Endodermal cell (in vitro differentiated cells): ENCODE results near the gene ATE1. TPM values are rescaled to one million over a fixed set of nuclear protein-coding genes. Genes with fewer than 3 reads are reported as not detected.
"Not testable (repeated sequence)": the region's sequence is repeated elsewhere in the genome, so short reads cannot be mapped to it uniquely, and the experiment has no call there.

ENCODE experiments used
- DNase-seq: peaks from one replicate; pipeline ENCODE4 v3.0.0-alpha.2; 2017
- H3K27ac ChIP-seq: 2 replicates; pipeline ENCODE4 v1.5.1; 2013; ENCODE audit warnings: mild to moderate bottlenecking, low read depth, low read length, moderate library complexity
- H3K27me3 ChIP-seq: 2 replicates; pipeline ENCODE4 v1.6.1; 2013; ENCODE audit warnings: mild to moderate bottlenecking, low read length, moderate library complexity; ENCODE audit not compliant: insufficient read depth, control insufficient read depth, poor library complexity, severe bottlenecking
- H3K36me3 ChIP-seq: 2 replicates; pipeline ENCODE4 v1.7.0; 2013; ENCODE audit warnings: mild to moderate bottlenecking, low read length, moderate library complexity; ENCODE audit not compliant: control insufficient read depth, insufficient read depth
- H3K4me1 ChIP-seq: one replicate; pipeline ENCODE4 v1.7.0; 2013; ENCODE audit warnings: low read length; ENCODE audit not compliant: control insufficient read depth, insufficient read depth
- H3K4me3 ChIP-seq: 2 replicates; pipeline ENCODE4 v1.5.1; 2013; ENCODE audit warnings: mild to moderate bottlenecking, low read length, moderate library complexity
- H3K9ac ChIP-seq: 2 replicates; pipeline ENCODE4 v1.6.1; 2013; ENCODE audit warnings: mild to moderate bottlenecking, low read length, moderate library complexity; ENCODE audit not compliant: poor library complexity, severe bottlenecking; ENCODE audit errors: extremely low read depth
- H3K9me3 ChIP-seq: 2 replicates; pipeline ENCODE4 v1.6.1; 2013; ENCODE audit warnings: mild to moderate bottlenecking, low read length, moderate library complexity; ENCODE audit not compliant: control insufficient read depth
- H3K27ac Mint-ChIP-seq: 2 replicates; pipeline ENCODE4 v1.8.0; 2020; ENCODE audit warnings: mixed read lengths
- H3K27me3 Mint-ChIP-seq: 2 replicates; pipeline ENCODE4 v1.8.0; 2021; ENCODE audit warnings: mild to moderate bottlenecking, mixed read lengths; ENCODE audit not compliant: insufficient read depth
- H3K36me3 Mint-ChIP-seq: 2 replicates; pipeline ENCODE4 v1.8.0; 2020; ENCODE audit warnings: low read depth, mixed read lengths
- H3K4me1 Mint-ChIP-seq: 2 replicates; pipeline ENCODE4 v1.8.0; 2020; ENCODE audit warnings: mixed read lengths
- H3K4me3 Mint-ChIP-seq: 2 replicates; pipeline ENCODE4 v1.8.0; 2020; ENCODE audit warnings: mild to moderate bottlenecking, moderate library complexity, mixed read lengths
- H3K9me3 Mint-ChIP-seq: 2 replicates; pipeline ENCODE4 v1.8.0; 2020; ENCODE audit warnings: mild to moderate bottlenecking, mixed read lengths
- CTCF ChIP-seq: fragments of 200-600 bp; sonication (generic); conservative IDR thresholded peaks from 2 replicates; pipeline ENCODE4 v1.5.0; 2021; ENCODE audit warnings: antibody characterized with exemption, mild to moderate bottlenecking
- WGBS, 2 experiments: methylation state at CpG; one replicate each; pipeline versions ENCODE4 v1.1.5 to v1.1.7; 2013; ENCODE audit warnings: missing lambda C conversion rate in 2 of 2, mixed read lengths in 1 of 2; ENCODE audit not compliant: insufficient coverage in 1 of 2, insufficient read length in 1 of 2; 5-methylcytosine and 5-hydroxymethylcytosine counted together
- total RNA-seq, 2 donors: library from RNA; stranded (reverse); fragmentation: NEBNext Ultra II Directional in 1 of 2; extraction: Animal tissue kit (Norgen Biotek cat#: 25700) in 1 of 2; gene quantifications; 2 replicates in 1 of 2; 3 replicates in 1 of 2; pipeline ENCODE4 v1.2.1, GENCODE V29; 2021

Gene ATE1
- total RNA-seq, 2 donors from 2014 or later: 31.2 to 32.2 TPM

DNA sequence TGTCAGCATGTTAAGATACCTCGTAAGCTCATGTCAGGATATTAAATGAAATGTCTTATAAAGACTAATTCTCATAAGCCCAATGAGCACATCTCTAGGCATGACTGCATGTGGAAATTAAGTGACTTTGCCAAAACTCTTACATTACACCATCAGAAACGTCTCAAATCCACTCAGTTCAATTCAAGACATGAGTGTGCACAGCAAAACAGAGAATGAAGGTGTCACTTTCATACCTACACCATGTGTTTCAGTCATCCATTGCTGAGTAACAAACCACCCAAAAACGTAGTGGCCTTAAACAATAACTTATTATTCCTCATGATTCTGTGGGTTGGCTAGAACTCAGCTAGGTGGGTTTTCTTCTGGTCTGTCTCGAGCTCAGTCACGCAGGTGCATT, 99.8 kb downstream of the ATE1 start:
- H3K36me3 Mint-ChIP-seq: peaks cover 51% of the 10 kb centered on the region
- no peak overlapping the region for H3K4me3 Mint-ChIP-seq
- Histone ChIP-seq H3K27ac (no peak overlapping the region), H3K9me3 (no peaks in the 10 kb centered on the region), H3K4me1 (no peaks in the 10 kb centered on the region), H3K9ac (no peak overlapping the region), H3K4me3 (no peak overlapping the region), H3K27me3 (no peaks in the 10 kb centered on the region), H3K36me3 (peaks cover 21% of the 10 kb centered on the region)
- H3K4me1 Mint-ChIP-seq: peaks cover 2% of the 10 kb centered on the region
- TF ChIP-seq CTCF: no peak
- WGBS, 2 experiments: 94 to 100% methylated on average over 5 of the region's 5 CpGs
- no peak for DNase-seq
- no peaks in the 10 kb centered on the region for H3K27me3 Mint-ChIP-seq
- H3K9me3 Mint-ChIP-seq: no peaks in the 10 kb centered on the region
- H3K27ac Mint-ChIP-seq: no peak overlapping the region

- H3K27me3 ChIP-seq, H3K4me3 ChIP-seq, H3K27me3 Mint-ChIP-seq, H3K27ac Mint-ChIP-seq, H3K4me1 Mint-ChIP-seq, H3K27ac ChIP-seq, H3K9me3 ChIP-seq, H3K9ac ChIP-seq, H3K4me3 Mint-ChIP-seq, DNase-seq, H3K9me3 Mint-ChIP-seq, H3K4me1 ChIP-seq: not testable (repeated sequence)
- peaks cover 24% of the 10 kb centered on the region for H3K36me3 ChIP-seq
- WGBS, 2 experiments: 94 to 95% methylated on average over 5 of the region's 5 CpGs
- peaks cover 41% of the 10 kb centered on the region for H3K36me3 Mint-ChIP-seq
These were observed 101.1 kb downstream of the ATE1 start for GRCh38 chr10:121826773-121827172.

DNA sequence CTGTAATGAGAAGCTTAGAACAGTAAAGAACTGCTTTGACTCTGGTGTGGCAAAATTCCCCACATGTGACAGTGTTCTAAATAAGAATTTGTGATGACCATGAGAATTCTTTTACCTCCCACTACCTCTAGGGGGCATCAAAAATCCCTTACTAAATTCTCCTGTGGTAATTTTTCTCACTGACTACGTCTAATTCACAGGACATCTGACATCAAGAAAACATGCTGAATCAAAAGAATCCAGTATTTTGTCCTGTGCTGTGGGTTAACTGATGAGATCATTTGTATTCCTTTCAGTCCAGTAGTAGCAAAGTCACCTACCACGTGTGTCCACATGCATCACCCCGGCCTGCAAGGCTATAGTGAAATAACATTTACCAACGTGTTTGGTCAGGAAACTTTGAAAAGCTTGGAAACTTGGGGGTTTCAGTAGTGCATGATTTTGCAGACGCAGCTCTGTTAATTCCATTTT, 103.8 kb downstream of the ATE1 start:
- 88 to 90% methylated on average over 2 to 5 of the region's 5 CpGs for WGBS, 2 experiments
- Mint-ChIP-seq H3K4me1 (peaks cover 2% of the 10 kb centered on the region), H3K27me3 (no peaks in the 10 kb centered on the region), H3K9me3 (no peaks in the 10 kb centered on the region), H3K27ac (no peak overlapping the region), H3K4me3 (no peak overlapping the region), H3K36me3 (peaks cover 34% of the 10 kb centered on the region)
- H3K4me3 ChIP-seq: no peak overlapping the region
- H3K27me3 ChIP-seq: no peaks in the 10 kb centered on the region
- H3K36me3 ChIP-seq: peaks cover 19% of the 10 kb centered on the region
- TF ChIP-seq CTCF: peak; percentile 89
- no peak overlapping the region for H3K27ac ChIP-seq
- no peaks in the 10 kb centered on the region for H3K4me1 ChIP-seq
- no peaks in the 10 kb centered on the region for H3K9me3 ChIP-seq
- no peak overlapping the region for H3K9ac ChIP-seq
- DNase-seq: no peak

DNA sequence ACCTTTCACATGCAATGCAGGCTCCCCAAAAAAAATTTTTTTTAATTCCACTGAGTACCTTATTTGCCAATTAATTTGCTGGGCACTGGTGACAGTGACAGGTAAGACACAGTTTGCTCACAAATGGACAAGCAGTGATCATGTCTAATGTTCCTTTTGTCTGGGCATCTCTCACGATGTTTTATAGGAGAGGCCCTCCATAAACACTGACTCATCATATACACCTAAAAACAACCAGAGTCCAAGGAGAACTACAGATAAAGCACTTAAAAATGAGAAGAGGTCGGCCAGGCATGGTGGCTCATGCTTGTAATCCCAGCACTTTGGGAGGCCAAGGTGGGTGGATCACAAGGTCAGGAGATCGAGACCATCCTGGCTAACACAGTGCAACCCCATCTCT, 105.1 kb downstream of the ATE1 start:
- no peak overlapping the region for H3K4me3 ChIP-seq
- no peaks in the 10 kb centered on the region for H3K4me1 ChIP-seq
- TF ChIP-seq CTCF: no peak
- H3K27me3 ChIP-seq: no peaks in the 10 kb centered on the region
- H3K4me1 Mint-ChIP-seq: peaks cover 2% of the 10 kb centered on the region
- H3K36me3 ChIP-seq: peaks cover 11% of the 10 kb centered on the region
- H3K9me3 ChIP-seq: no peaks in the 10 kb centered on the region
- no peak overlapping the region for H3K27ac ChIP-seq
- DNase-seq: no peak
- peaks cover 21% of the 10 kb centered on the region for H3K36me3 Mint-ChIP-seq
- no peak overlapping the region for H3K9ac ChIP-seq
- H3K9me3 Mint-ChIP-seq: no peaks in the 10 kb centered on the region
- H3K27me3 Mint-ChIP-seq: no peaks in the 10 kb centered on the region
- no peak overlapping the region for H3K4me3 Mint-ChIP-seq
- no peak overlapping the region for H3K27ac Mint-ChIP-seq
- 88 to 89% methylated on average over 1 to 3 of the region's 3 CpGs for WGBS, 2 experiments
